ENCODE measurements around the gene IL11RA.
A peak's percentile ranks its signal among the peaks of the same experiment; 100 is the strongest.

Gene IL11RA

GRCh38 chr9:34688329-34689115 is 36.5 kb downstream of the IL11RA start:
- no peak for FAIRE-seq

- no peak for FAIRE-seq
Observed at GRCh38 chr9:34689116-34689470, 37.1 kb downstream of the IL11RA start.

- FAIRE-seq = no peak
Observed at GRCh38 chr9:34689512-34689911, 37.5 kb downstream of the IL11RA start.

GRCh38 chr9:34690983-34691935 is 39.3 kb downstream of the IL11RA start, which contains the start of gene CCL19:
Gene CCL19, minus strand, starts transcription at chr9:34691276. Its CDS starts 137 bp downstream, at chr9:34691139.
- FAIRE-seq = no peak

GRCh38 chr9:34691936-34692315 is 39.9 kb downstream of the IL11RA start:
- FAIRE-seq = no peak

GRCh38 chr9:34693560-34693959 is 41.6 kb downstream of the IL11RA start:
- no peak for FAIRE-seq

- no peak for FAIRE-seq
Observed at GRCh38 chr9:34694811-34695210, 42.8 kb downstream of the IL11RA start.

- no peak for FAIRE-seq
Observed at GRCh38 chr9:34701023-34701768, 49.2 kb downstream of the IL11RA start.

GRCh38 chr9:34701769-34702736 is 50.1 kb downstream of the IL11RA start:
- FAIRE-seq = peak; percentile 69

GRCh38 chr9:34707130-34707529 is 55.1 kb downstream of the IL11RA start:
- no peak for FAIRE-seq

- no peak for FAIRE-seq
Observed at GRCh38 chr9:34709196-34709978, 57.4 kb downstream of the IL11RA start.

- FAIRE-seq = no peak
Observed at GRCh38 chr9:34710023-34710422, 58.0 kb downstream of the IL11RA start, which contains the start of gene CCL21. Gene CCL21, minus strand, starts transcription at chr9:34710136. Its CDS starts 70 bp downstream, at chr9:34710066.

Measured in TTC549 (cell line).